Activated CD4-positive, alpha-beta memory T cell treated with anti-CD3 and anti-CD28 coated beads for 36 hours (primary cell): Measurements from ENCODE around the gene XRN1. TPM values are rescaled to one million over a fixed set of nuclear protein-coding genes. Genes with fewer than 3 reads are reported as not detected.

Experiments used
- CTCF ChIA-PET: fragments of 350-600 bp; sonication (Branson Sonifier 250); formaldehyde crosslinking; loops from one replicate; lab custom pipeline; 2021; ENCODE audit warnings: antibody characterized with exemption, inconsistent platforms; lab: Charles Lee
- POLR2A ChIA-PET: fragments of 350-600 bp; sonication (Branson Sonifier 250); formaldehyde crosslinking; loops from one replicate; lab custom pipeline; 2021; ENCODE audit warnings: antibody characterized with exemption; lab: Charles Lee
- DNase-seq: peaks from one replicate; pipeline ENCODE4 v3.0.0-alpha.2; 2020
- H3K27ac Mint-ChIP-seq: one replicate; pipeline ENCODE4 v1.8.0; 2021; ENCODE audit warnings: mixed read lengths
- H3K27me3 Mint-ChIP-seq: one replicate; pipeline ENCODE4 v1.8.0; 2021; ENCODE audit warnings: mixed read lengths
- H3K36me3 Mint-ChIP-seq: one replicate; pipeline ENCODE4 v1.8.0; 2021; ENCODE audit warnings: mixed read lengths
- H3K4me1 Mint-ChIP-seq: one replicate; pipeline ENCODE4 v1.8.0; 2021; ENCODE audit warnings: low read depth, mixed read lengths
- H3K4me3 Mint-ChIP-seq: one replicate; pipeline ENCODE4 v1.8.0; 2021; ENCODE audit warnings: mild to moderate bottlenecking, mixed read lengths
- H3K9me3 Mint-ChIP-seq: one replicate; pipeline ENCODE4 v1.8.0; 2021; ENCODE audit warnings: mixed read lengths
- intact Hi-C: fragments of 100-400 bp; cut with micrococcal nuclease; formaldehyde crosslinking; loops from one replicate; pipeline ENCODE4 v1.15.1; 2023
- total RNA-seq, 2 experiments: library from RNA; stranded (reverse); gene quantifications; one replicate each; pipeline ENCODE4 v1.2.3, GENCODE V29; 2021

The XRN1 gene
- total RNA-seq: 10 to 100 TPM; 58.4 to 67.8 TPM

- H3K9me3 Mint-ChIP-seq: no peaks in the 10 kb centered on the region
- H3K27me3 Mint-ChIP-seq: no peaks in the 10 kb centered on the region
- DNase-seq: peak; percentile 97
- peaks cover 16% of the 10 kb centered on the region for H3K36me3 Mint-ChIP-seq
- ChIA-PET CTCF (interaction anchor here (0.8 kb wide), 1 partner anchor 19 kb away, joined by 3 read pairs; no protein-coding TSS in a partner anchor), POLR2A (interaction anchor here (0.5 to 2.7 kb wide), 3 partner anchors 85 to 553 kb away, joined by 4 to 14 read pairs (median 8); partner anchors contain the start of genes ATR and U2SURP)
- H3K4me1 Mint-ChIP-seq: peaks cover 31% of the 10 kb centered on the region
- H3K27ac Mint-ChIP-seq: peak within 1 kb of the TSS; percentile 96
- peak within 1 kb of the TSS; percentile 95 for H3K4me3 Mint-ChIP-seq
- intact Hi-C loops: loop anchor here (2.0 to 5.0 kb wide), 7 partner anchors 19 to 1036 kb away; partner anchors contain the start of genes GK5, RNF7 and TFDP2
Measured at GRCh38 chr3:142447852-142448823, at the start of gene XRN1. XRN1 (minus strand) TSS chr3:142448037; CDS start chr3:142447944, 93 bp downstream.

- no peak overlapping the region for H3K27ac Mint-ChIP-seq
- H3K27me3 Mint-ChIP-seq: no peaks in the 10 kb centered on the region
- no peak overlapping the region for H3K4me3 Mint-ChIP-seq
- H3K9me3 Mint-ChIP-seq: no peaks in the 10 kb centered on the region
- peaks cover 60% of the 10 kb centered on the region for H3K36me3 Mint-ChIP-seq
- ChIA-PET CTCF (no interaction called here), POLR2A (no interaction called here)
- intact Hi-C loops: no loop called here
- no peak for DNase-seq
- H3K4me1 Mint-ChIP-seq: peaks cover 8% of the 10 kb centered on the region
Measured at GRCh38 chr3:142495103-142495502, 47.3 kb upstream of the XRN1 start.

- CTCF ChIA-PET: no interaction called here
- Mint-ChIP-seq H3K4me1 (no peaks in the 10 kb centered on the region), H3K4me3 (no peak overlapping the region), H3K27ac (no peak overlapping the region), H3K27me3 (no peaks in the 10 kb centered on the region), H3K36me3 (peaks cover 71% of the 10 kb centered on the region), H3K9me3 (no peaks in the 10 kb centered on the region)
- POLR2A ChIA-PET: no interaction called here
- intact Hi-C loops: no loop called here
- no peak for DNase-seq
Measured at GRCh38 chr3:142492184-142492583, 44.3 kb upstream of the XRN1 start.

GRCh38 chr3:142489572-142490323 is 41.9 kb upstream of the XRN1 start:
- no peak overlapping the region for H3K27ac Mint-ChIP-seq
- H3K4me1 Mint-ChIP-seq: peaks cover 6% of the 10 kb centered on the region
- peaks cover 72% of the 10 kb centered on the region for H3K36me3 Mint-ChIP-seq
- H3K27me3 Mint-ChIP-seq: no peaks in the 10 kb centered on the region
- H3K4me3 Mint-ChIP-seq: no peak overlapping the region
- POLR2A ChIA-PET: no interaction called here
- CTCF ChIA-PET: no interaction called here
- DNase-seq: no peak
- H3K9me3 Mint-ChIP-seq: no peaks in the 10 kb centered on the region
- intact Hi-C loops: no loop called here

- peak overlapping the region; percentile 53 for H3K27ac Mint-ChIP-seq
- peaks cover 72% of the 10 kb centered on the region for H3K36me3 Mint-ChIP-seq
- peaks cover 8% of the 10 kb centered on the region for H3K4me1 Mint-ChIP-seq
- H3K27me3 Mint-ChIP-seq: no peaks in the 10 kb centered on the region
- intact Hi-C loops: no loop called here
- peaks cover 9% of the 10 kb centered on the region for H3K9me3 Mint-ChIP-seq
- DNase-seq: no peak
- ChIA-PET CTCF (no interaction called here), POLR2A (no interaction called here)
- no peak overlapping the region for H3K4me3 Mint-ChIP-seq
Measured at GRCh38 chr3:142484912-142485435, 37.1 kb upstream of the XRN1 start.

GRCh38 chr3:142481196-142481595 is 33.4 kb upstream of the XRN1 start:
- intact Hi-C loops: no loop called here
- ChIA-PET POLR2A (no interaction called here), CTCF (interaction anchor here (0.7 kb wide), 1 partner anchor 217 kb away, joined by 3 read pairs; no protein-coding TSS in a partner anchor)
- no peak for DNase-seq
- peaks cover 23% of the 10 kb centered on the region for H3K9me3 Mint-ChIP-seq
- no peaks in the 10 kb centered on the region for H3K27me3 Mint-ChIP-seq
- no peak overlapping the region for H3K4me3 Mint-ChIP-seq
- H3K27ac Mint-ChIP-seq: no peak overlapping the region
- peaks cover 54% of the 10 kb centered on the region for H3K36me3 Mint-ChIP-seq
- peaks cover 8% of the 10 kb centered on the region for H3K4me1 Mint-ChIP-seq

GRCh38 chr3:142470826-142471225 is 23.0 kb upstream of the XRN1 start:
- intact Hi-C loops: no loop called here
- CTCF ChIA-PET: no interaction called here
- Mint-ChIP-seq H3K4me1 (no peaks in the 10 kb centered on the region), H3K27ac (no peak overlapping the region), H3K4me3 (no peak overlapping the region), H3K9me3 (peaks cover 5% of the 10 kb centered on the region), H3K27me3 (no peaks in the 10 kb centered on the region), H3K36me3 (peaks cover 8% of the 10 kb centered on the region)
- POLR2A ChIA-PET: no interaction called here
- no peak for DNase-seq

GRCh38 chr3:142468456-142468855 is 20.6 kb upstream of the XRN1 start:
- Mint-ChIP-seq H3K4me3 (no peak overlapping the region), H3K4me1 (no peaks in the 10 kb centered on the region), H3K27ac (no peak overlapping the region), H3K27me3 (no peaks in the 10 kb centered on the region), H3K36me3 (peaks cover 12% of the 10 kb centered on the region), H3K9me3 (no peaks in the 10 kb centered on the region)
- POLR2A ChIA-PET: no interaction called here
- CTCF ChIA-PET: no interaction called here
- intact Hi-C loops: no loop called here
- DNase-seq: no peak

- Mint-ChIP-seq H3K36me3 (peaks cover 9% of the 10 kb centered on the region), H3K4me3 (no peak overlapping the region), H3K27ac (no peak overlapping the region), H3K4me1 (no peaks in the 10 kb centered on the region), H3K27me3 (no peaks in the 10 kb centered on the region), H3K9me3 (no peaks in the 10 kb centered on the region)
- intact Hi-C loops: no loop called here
- DNase-seq: no peak
- CTCF ChIA-PET: no interaction called here
- POLR2A ChIA-PET: no interaction called here
Measured at GRCh38 chr3:142467768-142468167, 19.9 kb upstream of the XRN1 start.

- Mint-ChIP-seq H3K4me3 (no peak overlapping the region), H3K9me3 (no peaks in the 10 kb centered on the region), H3K4me1 (no peaks in the 10 kb centered on the region), H3K27ac (no peak overlapping the region), H3K27me3 (no peaks in the 10 kb centered on the region), H3K36me3 (peaks cover 25% of the 10 kb centered on the region)
- POLR2A ChIA-PET: no interaction called here
- no peak for DNase-seq
- intact Hi-C loops: no loop called here
- CTCF ChIA-PET: no interaction called here
Measured at GRCh38 chr3:142460689-142461088, 12.9 kb upstream of the XRN1 start.

- Mint-ChIP-seq H3K9me3 (no peaks in the 10 kb centered on the region), H3K27me3 (no peaks in the 10 kb centered on the region), H3K36me3 (peaks cover 28% of the 10 kb centered on the region), H3K27ac (no peak overlapping the region), H3K4me3 (no peak overlapping the region), H3K4me1 (no peaks in the 10 kb centered on the region)
- CTCF ChIA-PET: no interaction called here
- no peak for DNase-seq
- intact Hi-C loops: no loop called here
- POLR2A ChIA-PET: no interaction called here
Measured at GRCh38 chr3:142459929-142460328, 12.1 kb upstream of the XRN1 start.

GRCh38 chr3:142459096-142459495 is 11.3 kb upstream of the XRN1 start:
- ChIA-PET CTCF (no interaction called here), POLR2A (no interaction called here)
- Mint-ChIP-seq H3K36me3 (peaks cover 28% of the 10 kb centered on the region), H3K9me3 (no peaks in the 10 kb centered on the region), H3K4me3 (no peak overlapping the region), H3K27me3 (no peaks in the 10 kb centered on the region), H3K4me1 (no peaks in the 10 kb centered on the region), H3K27ac (no peak overlapping the region)
- intact Hi-C loops: no loop called here
- no peak for DNase-seq
